GM19238 (cell line): ENCODE data around the gene APOA4.
"Not testable (repeated sequence)": the region's sequence is repeated elsewhere in the genome, so short reads cannot be mapped to it uniquely, and the experiment has no call there.

ENCODE experiments used
- DNase-seq: peaks from one replicate; pipeline ENCODE4 v3.0.0; 2011; ENCODE audit warnings: low spot score; ENCODE audit not compliant: insufficient read length

Gene APOA4

GRCh38 chr11:116849060-116849459, 26.0 kb upstream of the APOA4 start:
- no peak for DNase-seq

- no peak for DNase-seq
Measured at GRCh38 chr11:116847612-116848011, 24.5 kb upstream of the APOA4 start.

GRCh38 chr11:116844722-116845121, 21.6 kb upstream of the APOA4 start:
- no peak for DNase-seq

GRCh38 chr11:116843661-116844060, 20.6 kb upstream of the APOA4 start:
- no peak for DNase-seq

GRCh38 chr11:116842909-116843308, 19.8 kb upstream of the APOA4 start:
- DNase-seq, result no peak

GRCh38 chr11:116842117-116842516, 19.0 kb upstream of the APOA4 start:
- no peak for DNase-seq

- no peak for DNase-seq
Measured at GRCh38 chr11:116840746-116841296, 17.7 kb upstream of the APOA4 start.

- DNase-seq, result no peak
Measured at GRCh38 chr11:116840224-116840745, 17.2 kb upstream of the APOA4 start.

GRCh38 chr11:116838321-116839084, 15.4 kb upstream of the APOA4 start:
- no peak for DNase-seq

GRCh38 chr11:116837231-116838091, 14.4 kb upstream of the APOA4 start, which contains the start of gene APOA1:
Gene APOA1 (minus strand): TSS chr11:116837622. CDS start chr11:116837387, 235 bp downstream.
- no peak for DNase-seq

- no peak for DNase-seq
Measured at GRCh38 chr11:116836632-116836991, 13.5 kb upstream of the APOA4 start.

GRCh38 chr11:116835791-116836631, 12.9 kb upstream of the APOA4 start:
- peak; percentile 84 for DNase-seq

GRCh38 chr11:116835042-116835772, 12.1 kb upstream of the APOA4 start:
- DNase-seq, result no peak

GRCh38 chr11:116834535-116835041, 11.5 kb upstream of the APOA4 start:
- not testable (repeated sequence) for DNase-seq

- no peak for DNase-seq
Measured at GRCh38 chr11:116833816-116834534, 10.9 kb upstream of the APOA4 start.

- no peak for DNase-seq
Measured at GRCh38 chr11:116833491-116833815, 10.3 kb upstream of the APOA4 start.

- no peak for DNase-seq
Measured at GRCh38 chr11:116832350-116833290, 9.5 kb upstream of the APOA4 start.

GRCh38 chr11:116831790-116832349, 8.8 kb upstream of the APOA4 start:
- no peak for DNase-seq
